HepG2 (cell line): Measurements from ENCODE around the gene PNKD.

ENCODE experiments used
- ASH2L ChIP-seq: fragments of 300-600, 200-600 bp; sonication (generic); IDR thresholded peaks from 2 replicates; pipeline ENCODE4 v1.7.0; 2017; ENCODE audit warnings: low read depth, mild to moderate bottlenecking, moderate library complexity, mixed read lengths, low read length; ENCODE audit not compliant: insufficient read length
- FOSL2 ChIP-seq: sonication (generic); formaldehyde crosslinking; IDR thresholded peaks from 2 replicates; pipeline ENCODE4 v1.4.0; 2020; ENCODE audit warnings: missing genetic modification reagents
- KAT8 ChIP-seq: IDR thresholded peaks from 2 replicates; pipeline ENCODE4 v1.6.1; 2016; ENCODE audit warnings: missing genetic modification reagents, missing compliant biosample characterization
- MYC ChIP-seq: sonication (generic); formaldehyde crosslinking; IDR thresholded peaks from 2 replicates; pipeline ENCODE4 v1.9.0; 2021; ENCODE audit warnings: missing genetic modification reagents, borderline replicate concordance
- NCOA2 ChIP-seq: sonication (generic); formaldehyde crosslinking; IDR thresholded peaks from 2 replicates; pipeline ENCODE4 v1.8.0; 2022; ENCODE audit warnings: inconsistent platforms
- POLR2A ChIP-seq, 2 experiments: IDR thresholded peaks; 2 replicates each; pipeline ENCODE4 v1.6.1; 2011; ENCODE audit warnings: low read depth in 2 of 2, low read length in 2 of 2, mild to moderate bottlenecking in 1 of 2, moderate library complexity in 1 of 2; ENCODE audit not compliant: insufficient read depth in 1 of 2

GRCh38 chr2:218286570-218287459 is 16.5 kb downstream of the PNKD start:
- TF ChIP-seq KAT8 (CRISPR knock-in tag) (peak; percentile 48; the same call in 1 of the 2 replicates), ASH2L (peak; percentile 49), MYC (CRISPR knock-in tag) (no peak), POLR2A (IDR thresholded peaks at IDR 0.05; ENCODE audit: insufficient read depth in 1 of 2, low read depth in 2 of 2, low read length in 2 of 2) (no peak; a peak in 1 of 4 replicates), FOSL2 (peak; percentile 83), NCOA2 (no peak)
